Mesenteric fat pad (tissue), 1 donor: Measurements from ENCODE around the gene C1QTNF3. TPM values are rescaled to one million over a fixed set of nuclear protein-coding genes. Genes with fewer than 3 reads are reported as not detected.
"Not testable (repeated sequence)": the region's sequence is repeated elsewhere in the genome, so short reads cannot be mapped to it uniquely, and the experiment has no call there.

Source experiments
- DNase-seq: peaks from one replicate; pipeline ENCODE4 v3.0.0-alpha.2; 2020; ENCODE audit warnings: low spot score
- long read RNA-seq: library from polyadenylated mRNA; unstranded; transcript quantifications from one replicate; pipeline ENCODE4 v2.0.0, GENCODE V29; 2020
- total RNA-seq: library from RNA; stranded (reverse); fragmentation: NEBNext Ultra II Directional; extraction: Animal tissue kit (Norgen Biotek cat#: 25700); gene quantifications from one replicate; pipeline ENCODE4 v1.2.1, GENCODE V29; 2021
- donor health status: DM: yes; HTN: yes; CAD: no.

The C1QTNF3 gene, protein sequence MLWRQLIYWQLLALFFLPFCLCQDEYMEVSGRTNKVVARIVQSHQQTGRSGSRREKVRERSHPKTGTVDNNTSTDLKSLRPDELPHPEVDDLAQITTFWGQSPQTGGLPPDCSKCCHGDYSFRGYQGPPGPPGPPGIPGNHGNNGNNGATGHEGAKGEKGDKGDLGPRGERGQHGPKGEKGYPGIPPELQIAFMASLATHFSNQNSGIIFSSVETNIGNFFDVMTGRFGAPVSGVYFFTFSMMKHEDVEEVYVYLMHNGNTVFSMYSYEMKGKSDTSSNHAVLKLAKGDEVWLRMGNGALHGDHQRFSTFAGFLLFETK
- total RNA-seq, result 2.7 TPM
- long read RNA-seq, transcript C1QTNF3-201 (6 exons, 1,959 nt), result major isoform, 6 of 6 reads
- long read RNA-seq, partial matches to known transcripts, result 0 of 6 reads
- long read RNA-seq, other reads (novel, unspliced or antisense), result 0 of 6 reads

DNA sequence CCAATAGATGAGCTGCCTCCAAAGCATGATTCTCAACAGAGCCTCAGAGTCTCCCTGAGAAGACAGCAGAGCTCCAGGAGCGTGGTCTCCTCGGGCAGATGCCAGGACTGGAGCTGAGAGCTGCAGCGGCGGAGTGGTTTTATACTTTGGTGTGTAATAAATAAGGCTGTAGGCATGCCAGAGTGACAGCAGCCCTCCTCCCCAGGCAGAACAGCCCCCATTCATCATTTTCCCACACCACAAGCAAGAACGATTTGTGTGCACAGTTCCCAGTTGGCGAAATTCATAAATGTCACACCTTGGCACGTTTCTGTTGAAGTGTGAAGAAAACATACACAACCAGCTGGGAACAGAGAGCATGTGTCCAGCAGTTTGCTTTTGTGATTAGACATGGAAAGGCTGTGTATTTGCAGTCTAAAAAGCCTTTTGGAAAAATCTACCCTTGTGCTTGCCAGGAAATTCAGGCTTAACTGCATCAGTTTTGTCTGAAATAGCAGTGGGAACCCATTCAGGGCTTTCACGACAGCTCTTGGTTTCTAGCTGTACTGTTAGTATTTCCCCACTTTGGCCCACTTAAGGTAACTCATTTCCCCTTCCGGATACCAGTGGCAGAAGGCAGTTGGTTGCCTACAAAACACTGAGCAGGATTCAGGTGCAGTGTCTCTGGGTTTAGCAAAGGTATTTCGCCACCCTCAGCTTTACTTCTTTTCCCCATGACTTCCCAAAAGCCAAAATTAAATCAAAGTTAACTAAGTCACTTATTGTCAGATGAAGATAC lies at the start of gene C1QTNF3:
C1QTNF3 (minus strand) TSS at position 115 of the 778 bp plus-strand sequence; CDS start at position 27, 88 bp downstream.
- no peak for DNase-seq

GRCh38 chr5:34091039-34091438 lies 48.0 kb upstream of the C1QTNF3 start:
- DNase-seq, result not testable (repeated sequence)

DNA sequence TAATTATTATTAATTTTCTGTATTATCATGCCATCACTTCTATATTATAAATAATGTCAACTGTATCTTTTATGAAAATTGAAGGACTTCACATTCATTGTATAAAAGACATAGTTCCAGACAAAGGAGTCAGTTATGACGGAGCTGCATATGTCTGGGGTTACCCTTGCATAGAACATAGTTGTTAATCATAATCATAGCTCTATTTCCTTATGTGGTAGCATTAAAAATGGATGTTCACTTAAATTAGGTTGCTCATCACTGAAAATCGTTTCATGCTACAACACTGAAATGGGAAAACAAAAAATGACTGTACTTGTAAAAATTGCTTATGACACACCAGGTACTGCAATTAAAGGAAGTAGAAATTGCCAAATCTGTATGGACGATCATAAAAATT lies 46.8 kb upstream of the C1QTNF3 start:
- DNase-seq, result not testable (repeated sequence)

DNA sequence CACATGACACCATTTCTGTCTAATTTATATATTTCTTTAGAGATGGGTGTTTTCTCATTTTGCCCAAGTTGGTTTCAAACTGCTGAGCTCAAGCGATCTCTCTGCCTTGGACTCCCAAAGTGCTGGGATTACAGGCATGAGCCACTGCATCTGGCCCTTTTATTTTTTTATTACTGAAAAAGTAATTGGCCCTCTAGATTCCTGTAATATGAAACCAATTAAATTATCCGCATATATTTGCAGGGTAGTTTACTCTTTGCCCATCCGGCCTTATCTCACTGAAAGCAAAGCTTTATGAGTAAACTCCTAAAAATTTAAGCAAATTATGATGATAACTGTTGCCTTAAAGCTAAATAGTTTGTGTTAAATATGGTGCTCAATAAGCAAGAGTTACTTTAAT lies 44.7 kb upstream of the C1QTNF3 start:
- not testable (repeated sequence) for DNase-seq

DNA sequence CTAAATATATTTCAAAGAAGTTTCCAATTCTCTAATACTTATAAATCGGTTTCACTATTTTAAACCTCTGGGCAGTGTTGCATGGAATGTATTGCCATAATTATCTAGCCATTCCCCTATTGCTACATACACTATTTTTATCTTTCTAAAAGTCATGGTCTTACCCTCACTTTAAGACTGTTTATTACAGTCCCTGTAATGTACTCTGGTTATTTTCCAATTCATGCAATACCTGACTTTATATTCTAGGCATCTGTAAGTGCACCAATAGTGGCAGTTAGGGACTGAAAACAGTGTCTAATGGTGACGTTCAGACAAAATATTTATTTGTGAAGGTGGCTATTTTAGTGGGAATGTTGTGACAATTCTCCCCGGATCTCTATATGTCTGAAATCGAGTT lies 40.9 kb upstream of the C1QTNF3 start:
- not testable (repeated sequence) for DNase-seq

DNA sequence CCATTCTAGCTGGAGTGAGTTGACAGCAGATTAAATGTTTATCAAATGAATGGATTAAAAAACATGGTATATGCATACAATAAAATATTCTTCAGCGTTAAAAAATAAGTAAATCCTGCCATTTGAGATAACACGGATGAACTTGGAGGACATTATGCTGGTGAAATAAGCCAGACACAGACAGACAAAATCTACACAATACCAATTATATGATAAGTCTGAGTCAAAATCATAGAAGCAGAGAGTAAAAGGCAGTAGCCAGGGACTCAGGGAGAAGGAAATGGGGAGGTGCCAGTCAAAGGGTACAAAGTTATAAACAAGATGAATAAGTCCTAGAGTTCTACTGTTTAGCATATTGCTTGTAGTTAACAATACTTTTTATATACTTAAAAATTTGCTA lies 36.5 kb upstream of the C1QTNF3 start:
- not testable (repeated sequence) for DNase-seq

GRCh38 chr5:34077636-34078035 lies 34.6 kb upstream of the C1QTNF3 start:
- not testable (repeated sequence) for DNase-seq

DNA sequence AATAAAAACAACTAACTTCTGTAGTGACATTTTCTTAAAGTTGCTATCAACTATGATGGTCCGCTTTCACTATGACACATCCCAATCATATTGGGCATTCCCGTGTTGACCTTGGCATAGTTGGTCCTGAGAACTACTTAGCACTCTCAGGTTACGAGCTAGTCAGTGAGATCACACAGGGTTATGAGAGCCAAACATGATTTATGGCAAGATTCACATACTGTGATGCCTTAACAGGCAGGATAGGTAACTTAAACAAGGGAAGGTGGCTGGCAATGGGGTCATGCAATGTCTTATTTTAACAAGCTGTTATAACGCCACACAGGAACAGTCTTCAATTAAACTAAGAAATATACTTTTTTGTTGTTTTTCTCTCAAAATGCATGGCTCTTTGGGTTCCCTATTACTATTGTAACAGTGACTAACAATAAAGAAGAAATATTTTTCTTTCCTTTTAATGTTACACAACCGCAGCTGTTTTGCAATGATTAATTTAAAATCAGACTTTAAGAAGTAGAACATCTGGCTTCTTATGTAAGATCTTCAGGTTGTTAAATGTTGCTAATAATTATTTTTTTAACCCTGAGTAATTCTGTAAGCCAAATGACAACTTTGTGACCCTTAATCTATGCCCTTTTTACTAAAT lies 33.8 kb upstream of the C1QTNF3 start:
- not testable (repeated sequence) for DNase-seq

DNA sequence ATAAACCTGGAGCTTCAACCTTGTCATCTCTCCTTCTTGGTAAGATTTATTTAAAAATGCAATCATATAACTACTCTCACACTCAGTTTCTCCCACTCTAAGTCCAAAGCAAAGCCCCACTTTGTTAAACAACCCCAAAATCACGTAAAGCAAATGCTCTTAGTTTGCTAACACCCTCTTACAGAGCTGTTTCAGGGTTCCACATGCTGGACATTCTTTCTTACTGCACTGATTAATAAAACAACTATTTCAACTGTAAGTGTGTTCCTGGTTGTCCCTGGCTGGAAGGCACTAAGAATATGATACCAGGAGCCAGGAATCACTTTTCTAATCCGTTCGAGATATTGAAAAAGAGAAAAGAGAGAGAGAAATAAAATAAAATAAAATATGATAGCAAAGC lies 31.5 kb upstream of the C1QTNF3 start:
- DNase-seq, result not testable (repeated sequence)

GRCh38 chr5:34074071-34074470 lies 31.1 kb upstream of the C1QTNF3 start:
- not testable (repeated sequence) for DNase-seq

DNA sequence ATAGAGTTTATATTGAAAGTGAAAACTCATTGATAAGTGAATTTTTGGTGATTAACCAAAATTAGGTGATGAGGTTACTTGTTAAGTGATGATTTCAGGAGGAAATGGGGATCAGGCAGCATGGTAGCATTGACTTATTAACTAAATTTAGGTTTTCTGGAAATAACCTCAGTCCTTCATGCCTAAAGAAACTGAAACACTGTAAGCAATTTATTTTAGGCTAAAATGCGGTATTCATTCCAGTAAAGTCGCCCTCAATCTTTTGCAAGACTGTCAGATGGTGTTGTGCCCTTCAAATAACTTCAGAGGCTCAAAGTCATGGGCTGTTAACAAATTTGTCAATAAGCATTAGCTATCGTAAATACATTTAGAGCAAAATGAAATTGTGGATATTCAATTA lies 27.6 kb upstream of the C1QTNF3 start:
- DNase-seq, result not testable (repeated sequence)

DNA sequence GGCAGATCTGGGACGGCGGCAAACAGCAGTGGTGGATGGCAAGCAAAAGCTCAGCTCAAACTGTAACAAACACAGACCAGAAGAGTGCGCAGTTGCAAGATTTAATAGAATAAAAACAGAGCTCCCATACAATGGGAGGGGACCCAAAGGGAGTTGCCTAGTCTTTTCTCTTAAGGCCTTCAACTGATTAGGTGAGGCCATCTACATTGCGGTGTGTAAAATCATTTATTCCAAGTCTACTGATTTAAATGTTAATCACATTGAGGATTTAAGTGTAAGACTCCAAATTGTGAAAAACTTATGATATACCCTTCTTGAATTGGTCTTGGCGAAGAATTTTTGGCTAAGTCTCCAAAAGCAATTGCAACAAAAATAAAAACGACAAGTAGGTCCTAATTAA lies 21.6 kb upstream of the C1QTNF3 start:
- DNase-seq, result no peak

- DNase-seq, result no peak
These were observed 19.4 kb upstream of the C1QTNF3 start for GRCh38 chr5:34062419-34062818.

GRCh38 chr5:34061993-34062392 lies 19.0 kb upstream of the C1QTNF3 start:
- no peak for DNase-seq

GRCh38 chr5:34059977-34060376 lies 17.0 kb upstream of the C1QTNF3 start:
- no peak for DNase-seq

DNA sequence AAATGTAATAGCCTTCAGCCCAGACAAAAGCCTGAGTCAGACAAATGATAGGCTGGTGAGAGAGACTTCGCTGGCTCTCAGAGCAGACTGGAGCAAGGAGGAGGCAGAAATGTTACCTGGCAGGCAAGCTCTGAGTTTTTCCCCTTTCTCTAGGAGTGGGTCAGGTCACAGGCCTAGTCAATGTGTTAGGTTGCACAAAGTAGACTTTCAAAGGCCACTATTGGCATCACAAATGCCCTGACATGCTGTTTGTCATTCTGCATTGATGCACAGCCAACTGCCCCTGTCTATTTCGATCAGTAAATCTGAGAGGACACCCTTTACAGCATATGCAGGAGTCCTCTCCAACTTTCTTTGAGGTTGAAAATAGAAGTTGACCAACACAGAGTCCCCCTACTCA lies 15.5 kb upstream of the C1QTNF3 start:
- DNase-seq, result no peak

DNA sequence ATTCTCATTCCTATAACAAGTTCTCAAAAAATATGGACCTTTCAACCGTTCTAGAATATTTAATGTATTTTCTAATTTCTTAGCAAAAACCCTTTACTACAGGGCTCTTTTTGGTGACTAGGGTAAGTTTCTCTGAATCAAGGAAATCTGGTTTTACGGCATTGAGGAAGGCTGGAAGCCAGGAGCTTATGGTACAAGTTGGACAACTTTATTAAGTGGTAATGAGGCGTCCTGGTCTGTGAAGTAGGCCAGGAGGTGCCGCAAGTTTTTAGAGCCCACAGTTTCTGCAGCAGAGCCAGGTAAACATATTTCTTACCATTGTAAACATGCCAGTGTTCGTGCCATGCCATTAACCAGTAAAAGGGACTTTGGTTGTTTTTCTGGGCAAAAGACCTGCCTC lies 14.6 kb upstream of the C1QTNF3 start:
- no peak for DNase-seq

GRCh38 chr5:34057118-34057517 lies 14.1 kb upstream of the C1QTNF3 start:
- no peak for DNase-seq

GRCh38 chr5:34055667-34056066 lies 12.7 kb upstream of the C1QTNF3 start:
- no peak for DNase-seq

DNA sequence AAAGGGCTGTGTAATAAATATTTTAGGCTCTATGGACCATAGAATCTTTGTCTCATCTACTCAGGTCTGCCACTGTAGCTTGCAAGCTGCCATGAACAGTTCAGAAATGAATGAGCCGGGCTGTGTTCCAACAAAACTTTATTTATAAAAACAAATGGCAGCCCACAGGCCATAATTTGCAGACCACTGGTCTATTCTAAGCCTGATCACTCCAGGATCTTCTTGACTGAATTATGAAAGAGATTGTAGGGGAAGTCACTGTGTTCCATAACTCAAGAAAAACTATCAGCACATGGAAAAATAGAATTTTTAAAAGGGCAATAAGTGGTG lies 11.4 kb upstream of the C1QTNF3 start:
- no peak for DNase-seq

GRCh38 chr5:34053571-34054399 lies 10.8 kb upstream of the C1QTNF3 start:
- DNase-seq, result no peak
